Measurements from ENCODE around the gene ATXN1. TPM values are rescaled to one million over a fixed set of nuclear protein-coding genes. Genes with fewer than 3 reads are reported as not detected.

ATXN1 gene
- total RNA-seq, 1 donor from 2014 or later = 69.1 TPM

DNA sequence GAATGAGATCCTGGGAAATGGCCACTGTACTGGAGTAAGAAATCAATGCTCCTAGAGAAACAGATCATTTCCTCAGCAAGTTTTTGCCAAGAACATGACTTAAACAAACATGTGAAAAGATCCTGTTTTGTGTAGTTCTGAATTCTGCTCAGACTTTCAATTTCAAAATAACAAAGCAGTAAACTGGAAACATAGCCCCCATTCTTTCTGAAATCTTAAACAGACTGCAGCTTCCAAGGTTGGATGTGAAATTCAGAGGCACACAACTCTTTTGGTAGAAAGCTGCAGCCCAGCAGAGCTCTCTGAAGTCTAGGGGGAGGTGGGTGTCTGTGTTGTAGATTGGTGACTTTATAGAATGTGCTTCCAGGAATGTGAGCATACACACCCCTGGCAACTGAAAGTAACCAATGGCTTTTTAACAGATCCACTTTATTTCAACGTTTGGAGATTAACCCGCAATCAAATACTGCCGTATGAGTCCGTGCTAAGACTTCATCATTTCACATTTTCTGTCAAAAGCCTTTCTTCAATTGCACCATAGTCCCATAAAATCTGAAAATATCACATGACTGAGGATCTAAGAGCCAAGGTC, 86.4 kb downstream of the ATXN1 start:
- Mint-ChIP-seq H3K36me3 (ENCODE audit: low read depth) (peaks cover 54% of the 10 kb centered on the region), H3K4me1 (ENCODE audit: low read depth) (peaks cover 75% of the 10 kb centered on the region), H3K9me3 (peaks cover 7% of the 10 kb centered on the region), H3K27ac (peak overlapping the region; percentile 19), H3K27me3 (ENCODE audit: low read depth) (no peaks in the 10 kb centered on the region), H3K4me3 (ENCODE audit: low read depth) (no peak overlapping the region)
- intact Hi-C loops (cut with micrococcal nuclease) = loop anchor here (5.0 kb wide), 3 partner anchors 37 to 193 kb away; partner anchors contain the start of gene ATXN1
- no peak for DNase-seq (ENCODE audit: low spot score)

- H3K9me3 Mint-ChIP-seq = peaks cover 2% of the 10 kb centered on the region
- intact Hi-C loops (cut with micrococcal nuclease) = loop anchor here (5.0 kb wide), 3 partner anchors 39 to 191 kb away; partner anchors contain the start of gene ATXN1
- no peak for DNase-seq (ENCODE audit: low spot score)
- peaks cover 47% of the 10 kb centered on the region for H3K36me3 Mint-ChIP-seq (ENCODE audit: low read depth)
- peak overlapping the region; percentile 36 for H3K27ac Mint-ChIP-seq
- peaks cover 78% of the 10 kb centered on the region for H3K4me1 Mint-ChIP-seq (ENCODE audit: low read depth)
- no peak overlapping the region for H3K4me3 Mint-ChIP-seq (ENCODE audit: low read depth)
- H3K27me3 Mint-ChIP-seq (ENCODE audit: low read depth) = no peaks in the 10 kb centered on the region
Measured at GRCh38 chr6:16673011-16673797, 88.1 kb downstream of the ATXN1 start.

GRCh38 chr6:16671302-16672289, 89.7 kb downstream of the ATXN1 start:
- no peak overlapping the region for H3K4me3 Mint-ChIP-seq (ENCODE audit: low read depth)
- intact Hi-C loops (cut with micrococcal nuclease) = loop anchor here (5.0 kb wide), 3 partner anchors 41 to 189 kb away; partner anchors contain the start of gene ATXN1

DNA sequence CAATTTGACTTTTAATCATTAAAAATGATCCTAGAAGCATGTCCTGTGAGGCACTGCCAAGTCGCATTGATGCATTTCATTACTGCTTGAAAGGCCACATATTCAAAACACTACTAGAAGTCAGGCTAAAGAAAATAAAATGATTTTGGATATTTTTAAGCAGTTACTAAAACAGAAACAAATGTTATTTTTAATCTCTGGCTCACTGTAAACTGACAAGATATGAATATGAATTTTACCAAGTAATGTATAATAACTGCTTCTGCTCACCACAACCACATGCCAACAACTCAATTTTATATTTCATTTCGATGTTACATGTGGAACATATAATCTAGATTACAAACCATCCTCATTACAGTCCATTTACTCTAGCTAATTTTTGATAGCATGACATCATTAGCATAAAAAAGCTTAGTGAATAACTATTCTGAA, 90.6 kb downstream of the ATXN1 start:
- Mint-ChIP-seq H3K4me1 (ENCODE audit: low read depth) (peaks cover 74% of the 10 kb centered on the region), H3K4me3 (ENCODE audit: low read depth) (peak overlapping the region; percentile 50), H3K36me3 (ENCODE audit: low read depth) (peaks cover 63% of the 10 kb centered on the region), H3K27me3 (ENCODE audit: low read depth) (no peaks in the 10 kb centered on the region), H3K9me3 (peaks cover 2% of the 10 kb centered on the region), H3K27ac (peak overlapping the region; percentile 89)
- intact Hi-C loops (cut with micrococcal nuclease) = loop anchor here (1.0 to 5.0 kb wide), 5 partner anchors 11 to 188 kb away; partner anchors contain the start of gene ATXN1
- no peak for DNase-seq (ENCODE audit: low spot score)

More at GRCh38 chr6:16671302-16672289, 89.7 kb downstream of the ATXN1 start:
- Mint-ChIP-seq H3K9me3 (peaks cover 2% of the 10 kb centered on the region), H3K27me3 (ENCODE audit: low read depth) (no peaks in the 10 kb centered on the region), H3K36me3 (ENCODE audit: low read depth) (peaks cover 57% of the 10 kb centered on the region), H3K4me1 (ENCODE audit: low read depth) (peaks cover 75% of the 10 kb centered on the region), H3K27ac (peak overlapping the region; percentile 89)
- no peak for DNase-seq (ENCODE audit: low spot score)

DNA sequence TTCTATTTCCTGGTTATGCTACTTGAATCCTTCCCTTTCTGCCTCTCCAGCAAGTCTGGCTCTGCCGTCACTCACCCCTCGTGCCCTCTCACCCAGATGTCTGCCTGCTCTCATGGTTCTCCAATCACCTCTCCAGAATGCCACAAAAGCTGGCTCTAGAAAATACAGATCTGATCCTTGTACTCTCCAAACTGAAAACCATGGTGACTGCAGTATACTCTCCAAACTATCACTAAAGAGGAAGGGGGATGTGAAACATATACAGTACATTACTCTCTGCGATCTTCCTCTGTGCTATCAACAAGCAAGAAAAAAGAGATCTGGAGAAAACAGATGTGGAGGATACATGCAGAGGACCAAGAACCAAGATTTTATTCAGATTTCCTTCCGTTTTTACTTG, 91.1 kb downstream of the ATXN1 start:
- Mint-ChIP-seq H3K4me3 (ENCODE audit: low read depth) (peak overlapping the region; percentile 50), H3K36me3 (ENCODE audit: low read depth) (peaks cover 65% of the 10 kb centered on the region), H3K9me3 (peaks cover 2% of the 10 kb centered on the region), H3K27ac (peak overlapping the region; percentile 89), H3K27me3 (ENCODE audit: low read depth) (no peaks in the 10 kb centered on the region), H3K4me1 (ENCODE audit: low read depth) (peaks cover 74% of the 10 kb centered on the region)
- intact Hi-C loops (cut with micrococcal nuclease) = loop anchor here (1.0 to 5.0 kb wide), 5 partner anchors 11 to 188 kb away; partner anchors contain the start of gene ATXN1
- no peak for DNase-seq (ENCODE audit: low spot score)

- H3K4me1 Mint-ChIP-seq (ENCODE audit: low read depth) = peaks cover 71% of the 10 kb centered on the region
- H3K4me3 Mint-ChIP-seq (ENCODE audit: low read depth) = peak overlapping the region; percentile 68
- DNase-seq (ENCODE audit: low spot score) = peak; percentile 71
- intact Hi-C loops (cut with micrococcal nuclease) = loop anchor here (1.0 kb wide), 1 partner anchor 16 kb away; no protein-coding TSS in a partner anchor
- H3K9me3 Mint-ChIP-seq = peaks cover 2% of the 10 kb centered on the region
- peaks cover 64% of the 10 kb centered on the region for H3K36me3 Mint-ChIP-seq (ENCODE audit: low read depth)
- no peaks in the 10 kb centered on the region for H3K27me3 Mint-ChIP-seq (ENCODE audit: low read depth)
- H3K27ac Mint-ChIP-seq = peak overlapping the region; percentile 89
Measured at GRCh38 chr6:16669227-16669626, 92.0 kb downstream of the ATXN1 start.

GRCh38 chr6:16667509-16667908, 93.8 kb downstream of the ATXN1 start:
- H3K27ac Mint-ChIP-seq = peak overlapping the region; percentile 29
- DNase-seq (ENCODE audit: low spot score) = no peak
- peaks cover 2% of the 10 kb centered on the region for H3K9me3 Mint-ChIP-seq
- no peaks in the 10 kb centered on the region for H3K27me3 Mint-ChIP-seq (ENCODE audit: low read depth)
- H3K36me3 Mint-ChIP-seq (ENCODE audit: low read depth) = peaks cover 66% of the 10 kb centered on the region
- H3K4me3 Mint-ChIP-seq (ENCODE audit: low read depth) = no peak overlapping the region
- intact Hi-C loops (cut with micrococcal nuclease) = no loop called here
- H3K4me1 Mint-ChIP-seq (ENCODE audit: low read depth) = peaks cover 64% of the 10 kb centered on the region

DNA sequence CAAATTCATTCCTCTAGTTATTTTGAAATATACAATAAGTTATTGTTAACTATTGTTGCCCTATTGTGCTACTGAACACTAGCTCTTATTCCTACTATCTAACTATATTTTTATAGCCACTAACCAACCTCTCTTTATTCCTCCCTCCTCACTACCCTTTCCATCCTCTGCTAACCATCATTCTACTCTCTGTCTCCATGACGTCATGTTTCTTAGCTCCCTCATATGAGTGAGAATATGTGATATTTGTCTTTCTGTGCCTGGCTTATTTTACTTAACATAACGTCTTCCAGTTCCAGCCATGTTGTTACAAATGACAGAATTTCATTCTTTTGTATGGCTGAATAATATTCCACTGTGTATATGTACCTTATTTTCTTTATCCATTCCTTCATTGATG, 95.3 kb downstream of the ATXN1 start:
- Mint-ChIP-seq H3K27me3 (ENCODE audit: low read depth) (no peaks in the 10 kb centered on the region), H3K36me3 (ENCODE audit: low read depth) (peaks cover 68% of the 10 kb centered on the region), H3K4me3 (ENCODE audit: low read depth) (no peak overlapping the region), H3K9me3 (peaks cover 9% of the 10 kb centered on the region), H3K27ac (peak overlapping the region; percentile 10), H3K4me1 (ENCODE audit: low read depth) (peaks cover 59% of the 10 kb centered on the region)
- intact Hi-C loops (cut with micrococcal nuclease) = no loop called here
- DNase-seq (ENCODE audit: low spot score) = no peak

GRCh38 chr6:16665182-16665581, 96.1 kb downstream of the ATXN1 start:
- Mint-ChIP-seq H3K27ac (no peak overlapping the region), H3K4me1 (ENCODE audit: low read depth) (peaks cover 53% of the 10 kb centered on the region), H3K27me3 (ENCODE audit: low read depth) (no peaks in the 10 kb centered on the region), H3K4me3 (ENCODE audit: low read depth) (no peak overlapping the region), H3K9me3 (peaks cover 9% of the 10 kb centered on the region), H3K36me3 (ENCODE audit: low read depth) (peaks cover 69% of the 10 kb centered on the region)
- intact Hi-C loops (cut with micrococcal nuclease) = no loop called here
- no peak for DNase-seq (ENCODE audit: low spot score)

GRCh38 chr6:16663901-16664300, 97.4 kb downstream of the ATXN1 start:
- intact Hi-C loops (cut with micrococcal nuclease) = no loop called here
- peak overlapping the region; percentile 61 for H3K27ac Mint-ChIP-seq
- H3K4me3 Mint-ChIP-seq (ENCODE audit: low read depth) = no peak overlapping the region
- no peaks in the 10 kb centered on the region for H3K27me3 Mint-ChIP-seq (ENCODE audit: low read depth)
- peaks cover 6% of the 10 kb centered on the region for H3K9me3 Mint-ChIP-seq
- peaks cover 63% of the 10 kb centered on the region for H3K36me3 Mint-ChIP-seq (ENCODE audit: low read depth)
- no peak for DNase-seq (ENCODE audit: low spot score)
- peaks cover 52% of the 10 kb centered on the region for H3K4me1 Mint-ChIP-seq (ENCODE audit: low read depth)

- Mint-ChIP-seq H3K4me3 (ENCODE audit: low read depth) (peak overlapping the region; percentile 22), H3K4me1 (ENCODE audit: low read depth) (peaks cover 53% of the 10 kb centered on the region), H3K36me3 (ENCODE audit: low read depth) (peaks cover 48% of the 10 kb centered on the region)
Measured at GRCh38 chr6:16660157-16660497, 101.1 kb downstream of the ATXN1 start.

More at GRCh38 chr6:16660157-16660497, 101.1 kb downstream of the ATXN1 start:
- intact Hi-C loops (cut with micrococcal nuclease) = loop anchor here (1.0 kb wide), 1 partner anchor 25 kb away; no protein-coding TSS in a partner anchor
- H3K9me3 Mint-ChIP-seq = peaks cover 6% of the 10 kb centered on the region
- no peak for DNase-seq (ENCODE audit: low spot score)
- H3K27me3 Mint-ChIP-seq (ENCODE audit: low read depth) = no peaks in the 10 kb centered on the region
- peak overlapping the region; percentile 86 for H3K27ac Mint-ChIP-seq

Data from activated T-helper 2 cell treated with anti-CD3 and anti-CD28 coated beads, Interferon-gamma antibody, Interleukin-2, Interleukin-4, amounts not matched to agents 10 μg/mL and 5 μg/mL and 100 μg/mL, durations not matched to agents 14 hours and 24 hours and 36 hours (primary cell).